ENCODE measurements around the gene TSPAN13.

DNA sequence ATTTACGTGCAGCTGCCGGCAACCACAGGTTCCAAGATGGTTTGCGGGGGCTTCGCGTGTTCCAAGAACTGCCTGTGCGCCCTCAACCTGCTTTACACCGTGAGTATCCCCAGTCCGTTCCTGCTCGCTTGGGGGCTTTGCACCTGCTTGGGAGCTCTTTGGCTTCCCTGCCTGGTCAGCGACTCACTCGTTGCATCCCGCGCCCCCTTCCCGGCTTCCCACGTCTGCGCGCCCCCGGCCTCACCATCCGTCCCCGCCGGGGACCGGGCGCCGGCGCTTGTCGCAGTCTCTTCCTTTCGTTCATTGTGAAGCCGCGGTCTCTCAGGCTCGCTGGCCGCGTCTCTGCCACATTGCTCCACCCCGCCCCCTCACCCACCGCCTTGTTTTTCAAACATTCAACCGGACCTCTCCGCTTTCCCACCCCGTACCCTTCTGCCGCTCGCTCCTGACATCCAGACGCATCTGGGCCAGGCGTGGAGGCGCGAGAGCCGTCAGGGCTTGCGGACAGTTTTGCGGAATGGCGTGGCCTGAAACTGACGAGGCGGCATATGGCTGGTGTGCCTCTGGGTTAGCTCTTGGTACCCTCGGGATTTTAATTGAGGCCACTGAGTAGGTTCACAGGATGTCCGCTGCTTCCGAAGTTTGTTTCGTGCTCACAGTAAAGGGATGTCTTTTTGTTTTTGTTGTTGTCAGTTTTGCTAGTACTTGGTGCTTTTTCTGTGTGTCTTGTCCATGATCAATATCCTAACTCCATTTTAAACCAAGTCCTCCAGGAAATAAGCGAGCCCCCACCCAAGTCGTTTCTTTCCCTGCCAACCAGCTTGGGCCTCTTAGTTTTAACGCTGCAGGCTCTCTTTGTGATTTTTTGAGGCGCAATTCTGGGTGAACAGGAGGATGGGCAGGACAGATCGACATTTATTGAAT lies 639 bp downstream of the TSPAN13 start:
- TF ChIP-seq, protein P1, sequence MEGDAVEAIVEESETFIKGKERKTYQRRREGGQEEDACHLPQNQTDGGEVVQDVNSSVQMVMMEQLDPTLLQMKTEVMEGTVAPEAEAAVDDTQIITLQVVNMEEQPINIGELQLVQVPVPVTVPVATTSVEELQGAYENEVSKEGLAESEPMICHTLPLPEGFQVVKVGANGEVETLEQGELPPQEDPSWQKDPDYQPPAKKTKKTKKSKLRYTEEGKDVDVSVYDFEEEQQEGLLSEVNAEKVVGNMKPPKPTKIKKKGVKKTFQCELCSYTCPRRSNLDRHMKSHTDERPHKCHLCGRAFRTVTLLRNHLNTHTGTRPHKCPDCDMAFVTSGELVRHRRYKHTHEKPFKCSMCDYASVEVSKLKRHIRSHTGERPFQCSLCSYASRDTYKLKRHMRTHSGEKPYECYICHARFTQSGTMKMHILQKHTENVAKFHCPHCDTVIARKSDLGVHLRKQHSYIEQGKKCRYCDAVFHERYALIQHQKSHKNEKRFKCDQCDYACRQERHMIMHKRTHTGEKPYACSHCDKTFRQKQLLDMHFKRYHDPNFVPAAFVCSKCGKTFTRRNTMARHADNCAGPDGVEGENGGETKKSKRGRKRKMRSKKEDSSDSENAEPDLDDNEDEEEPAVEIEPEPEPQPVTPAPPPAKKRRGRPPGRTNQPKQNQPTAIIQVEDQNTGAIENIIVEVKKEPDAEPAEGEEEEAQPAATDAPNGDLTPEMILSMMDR (IDR thresholded peaks at IDR 0.05) = no peak
- TF ChIP-seq POLR2A (IDR thresholded peaks at IDR 0.05) = no peak

Data from Peyer's patch (tissue), 4 donors.